Heart left ventricle (tissue), 16 donors: ENCODE measurements around the gene CSTF3. TPM values are rescaled to one million over a fixed set of nuclear protein-coding genes. Genes with fewer than 3 reads are reported as not detected.

Experiments
- ATAC-seq, 4 donors: fragments of 200-7000 bp; cut with Tn5 transposase; one replicate each; pipeline ENCODE4 v1.9.1; 2020 to 2022; ENCODE audit warnings: moderate library complexity in 4 of 4, mild to moderate bottlenecking in 3 of 4, moderate number of reproducible peaks in 1 of 4
- DNase-seq, 5 donors: peaks; one replicate each; pipeline ENCODE4 v3.0.0-alpha.2; 2020
- H3K27ac ChIP-seq, 12 donors: fragments of 200-600 bp; sonication (generic) in 4 of 12; one replicate each; pipeline versions ENCODE4 v1.5.0 to v1.8.0; 2016 to 2022; ENCODE audit warnings: mild to moderate bottlenecking in 2 of 12
- H3K27me3 ChIP-seq, 9 donors: fragments of 200-600 bp; sonication (generic) in 2 of 9; one replicate each; pipeline versions ENCODE4 v1.5.1 to v1.8.0; 2016 to 2022; ENCODE audit warnings: mild to moderate bottlenecking in 3 of 9
- H3K36me3 ChIP-seq, 9 donors: fragments of 200-600 bp; sonication (generic) in 2 of 9; one replicate each; pipeline versions ENCODE4 v1.5.0 to v1.8.0; 2018 to 2022; ENCODE audit warnings: mild to moderate bottlenecking in 2 of 9
- H3K4me1 ChIP-seq, 12 donors: fragments of 200-600 bp; sonication (generic) in 4 of 12; one replicate each; pipeline versions ENCODE4 v1.5.0 to v1.8.0; 2016 to 2022; ENCODE audit warnings: mild to moderate bottlenecking in 3 of 12
- H3K4me3 ChIP-seq, 12 donors: fragments of 200-600 bp; sonication (generic) in 4 of 12; one replicate each; pipeline versions ENCODE4 v1.5.0 to v1.8.0; 2017 to 2022; ENCODE audit warnings: mild to moderate bottlenecking in 9 of 12, moderate library complexity in 4 of 12
- H3K9me3 ChIP-seq, 12 donors: fragments of 200-600 bp; sonication (generic) in 4 of 12; one replicate each; pipeline versions ENCODE4 v1.5.0 to v1.8.0; 2016 to 2022; ENCODE audit warnings: mild to moderate bottlenecking in 1 of 12
- CTCF ChIP-seq, 12 donors: fragments of 200-600 bp; sonication (generic) in 4 of 12; IDR thresholded peaks; one replicate each; pipeline versions ENCODE4 v1.5.0 to v1.8.0; 2018 to 2022; ENCODE audit warnings: antibody characterized with exemption in 12 of 12, mild to moderate bottlenecking in 5 of 12
- POLR2A ChIP-seq, 2 donors: fragments of 450-650 bp; IDR thresholded peaks; one replicate each; pipeline ENCODE4 v1.6.1; 2017; ENCODE audit warnings: antibody characterized with exemption in 2 of 2, mild to moderate bottlenecking in 2 of 2, moderate library complexity in 2 of 2
- WGBS, 4 donors: extraction: QIAGEN DNeasy Blood & Tissue Kit in 2 of 4; methylation state at CpG; one replicate each; pipeline versions ENCODE4 v1.1.5 to v1.1.7; 2013 to 2018; 5-methylcytosine and 5-hydroxymethylcytosine counted together
- intact Hi-C, 10 donors: fragments of 100-400 bp; cut with DNase I; formaldehyde crosslinking; loops; one replicate each; pipeline versions ENCODE4 v1.11.1 to v1.14.2; 2022
- long read RNA-seq, 3 donors: library from polyadenylated mRNA; unstranded; transcript quantifications; one replicate each; pipeline ENCODE4 v2.0.0, GENCODE V29; 2020 to 2021
- polyA plus RNA-seq, 2 donors: library from polyadenylated mRNA; stranded (reverse); fragments of 200-250 nt; gene quantifications; one replicate each; pipeline ENCODE4 v1.2.3, GENCODE V29; 2013
- total RNA-seq, 9 donors: library from RNA; depleted of rRNA in 2 of 9; stranded (reverse); fragments of >200 nt in 2 of 9; fragmentation: NEBNext Ultra II Directional in 3 of 9; extraction: Animal tissue kit (Norgen Biotek cat#: 25700) in 3 of 9; gene quantifications; one replicate each; pipeline versions ENCODE4 v1.1.0 to v1.2.4, GENCODE V29; 2016 to 2023
- donor health status: ischemic (EF 13 %, LVEDD 7.1; RV severe dilation, severe dysfunction).
- donor health status: healthy with polysubstance abuse.
- donor health status: DM: no; HTN: yes; CAD: no.
- donor health status: DM: no; HTN: no; CAD: no.
- donor health status: ischemic (EF 25% LVEDD 6.9; RV normal size, moderate dysfunction).
- donor health status: ischemic (EF 25% LVEDD 5.7; RV mildly dilated, moderate dysfunction).
- donor health status: healthy.
- donor health status: DM: yes; HTN: yes; CAD: no.
- donor health status: ischemic (EF 35%, LVEDD 5.7; RV mildly dilated, moderate dysfunction).
- donor health status: nonischemic (EF 11% LVEDD 7.7; RV severe dilation, severe dysfunction).
- donor health status: DM: yes; HTN: yes; CAD: no.
- donor health status: PGD.
- donor health status: ischemic (EF 29% LVEDD 5.4; RV normal size, mild dysfunction).
- donor health status: nonischemic (EF 23%, LVEDD 6.1; RV moderate dilation, normal function).

CSTF3 gene
- 10 to 100 TPM in 6 of 9 donors, 1 to 10 TPM in 3; 5.9 to 15.6 (median 13.2) TPM for total RNA-seq
- polyA plus RNA-seq, result 10 to 100 TPM; 10.5 to 23.6 TPM
- long read RNA-seq, donor 1, transcript CSTF3-201 (21 exons, 2,797 nt), result major isoform, 5 of 6 reads
- long read RNA-seq, donor 1, partial matches to known transcripts, result 0 of 6 reads
- long read RNA-seq, donor 1, other reads (novel, unspliced or antisense), result 0 of 6 reads
- long read RNA-seq, donor 2, transcript CSTF3-201 (21 exons, 2,797 nt), result major isoform, 14 of 19 reads
- long read RNA-seq, donor 2, partial matches to known transcripts, result 1 of 19 reads
- long read RNA-seq, donor 2, other reads (novel, unspliced or antisense), result 0 of 19 reads
- long read RNA-seq, donor 3, partial matches to known transcripts, result 1 of 7 reads
- long read RNA-seq, donor 3, other reads (novel, unspliced or antisense), result 2 of 7 reads

- no peaks in the 10 kb centered on the region for H3K36me3 ChIP-seq
- ATAC-seq, result peak; percentile 98 to 100 (median 99)
- no peaks in the 10 kb centered on the region for H3K9me3 ChIP-seq
- WGBS, 4 donors, result 2 to 3% (median 3%) methylated on average over 30 to 40 of the region's 40 CpGs
- intact Hi-C loops, result loop anchor here in 8 of 10 donors (2.0 to 10.0 kb wide), 12 partner anchors 96 to 891 kb away; partner anchors contain the start of genes HIPK3 (in 4 of the 8), CAPRIN1 (in 1 of the 8) and TCP11L1 (in 1 of the 8)
- H3K27ac ChIP-seq, result peak within 1 kb of the TSS in 11 of 12 donors; percentile 58 to 90 (median 75)
- H3K27me3 ChIP-seq, result no peaks in the 10 kb centered on the region
- DNase-seq, result peak; percentile 100
- H3K4me1 ChIP-seq, result peaks cover 4 to 43% (median 19%) of the 10 kb centered on the region in 12 donors
- H3K4me3 ChIP-seq, result peak within 1 kb of the TSS; percentile 60 to 94 (median 78)
- peak; percentile 33 to 70 (median 60) for TF ChIP-seq CTCF (IDR thresholded peaks at IDR 0.05)
- peak in 1 of 2 donors; percentile 57 for TF ChIP-seq POLR2A (IDR thresholded peaks at IDR 0.05)
Measured at GRCh38 chr11:33161120-33162005, at the start of gene CSTF3. TSS of gene CSTF3 (minus strand) at chr11:33161480. CDS start at chr11:33161325, 155 bp downstream.

- 92 to 97% (median 93%) methylated on average over 1 of the region's 1 CpG for WGBS, 4 donors
- H3K27ac ChIP-seq, result peak overlapping the region in 4 of 12 donors; percentile 18 to 77 (median 30)
- intact Hi-C loops, result no loop called here
- H3K4me3 ChIP-seq, result no peak overlapping the region
- no peaks in the 10 kb centered on the region for H3K27me3 ChIP-seq
- peaks cover 0 to 41% (median 3%) of the 10 kb centered on the region in 12 donors for H3K4me1 ChIP-seq
- ATAC-seq, result no peak
- no peak for DNase-seq
- H3K9me3 ChIP-seq, result no peaks in the 10 kb centered on the region
- no peaks in the 10 kb centered on the region for H3K36me3 ChIP-seq
- TF ChIP-seq CTCF (IDR thresholded peaks at IDR 0.05) (no peak), POLR2A (IDR thresholded peaks at IDR 0.05) (no peak)
Measured at GRCh38 chr11:33208150-33208549, 46.9 kb upstream of the CSTF3 start.

GRCh38 chr11:33207408-33207985 is 46.2 kb upstream of the CSTF3 start:
- Histone ChIP-seq H3K27me3 (no peaks in the 10 kb centered on the region), H3K9me3 (no peaks in the 10 kb centered on the region), H3K27ac (peak overlapping the region in 6 of 12 donors; percentile 13 to 77 (median 21)), H3K36me3 (no peaks in the 10 kb centered on the region), H3K4me1 (peaks cover 0 to 36% (median 3%) of the 10 kb centered on the region in 12 donors), H3K4me3 (no peak overlapping the region)
- TF ChIP-seq POLR2A (IDR thresholded peaks at IDR 0.05) (no peak), CTCF (IDR thresholded peaks at IDR 0.05) (no peak)
- intact Hi-C loops, result no loop called here
- peak in 4 of 5 donors; percentile 23 to 55 (median 36) for DNase-seq
- 24 to 56% (median 41%) methylated on average over 4 of the region's 4 CpGs for WGBS, 4 donors
- peak in 3 of 4 donors; percentile 83 to 93 (median 86) for ATAC-seq
